LNCaP clone FGC (cell line): ENCODE results near the gene ULK2.

Experiments used
- DNase-seq: peaks from one replicate; pipeline ENCODE4 v3.0.0-alpha.2; 2011; ENCODE audit warnings: low read depth
- H3K4me3 ChIP-seq: 2 replicates; pipeline ENCODE4 v1.5.1; 2011; ENCODE audit warnings: mild to moderate bottlenecking, low read depth, low read length, control low read depth
- CTCF ChIP-seq: IDR thresholded peaks from 2 replicates; pipeline ENCODE4 v1.5.1; 2012; ENCODE audit warnings: mild to moderate bottlenecking; ENCODE audit not compliant: control insufficient read depth, insufficient read depth; ENCODE audit errors: extremely low read depth

The ULK2 gene

GRCh38 chr17:19736071-19736470 is 131.7 kb downstream of the ULK2 start:
- TF ChIP-seq CTCF = no peak
- H3K4me3 ChIP-seq = no peak overlapping the region
- no peak for DNase-seq

DNA sequence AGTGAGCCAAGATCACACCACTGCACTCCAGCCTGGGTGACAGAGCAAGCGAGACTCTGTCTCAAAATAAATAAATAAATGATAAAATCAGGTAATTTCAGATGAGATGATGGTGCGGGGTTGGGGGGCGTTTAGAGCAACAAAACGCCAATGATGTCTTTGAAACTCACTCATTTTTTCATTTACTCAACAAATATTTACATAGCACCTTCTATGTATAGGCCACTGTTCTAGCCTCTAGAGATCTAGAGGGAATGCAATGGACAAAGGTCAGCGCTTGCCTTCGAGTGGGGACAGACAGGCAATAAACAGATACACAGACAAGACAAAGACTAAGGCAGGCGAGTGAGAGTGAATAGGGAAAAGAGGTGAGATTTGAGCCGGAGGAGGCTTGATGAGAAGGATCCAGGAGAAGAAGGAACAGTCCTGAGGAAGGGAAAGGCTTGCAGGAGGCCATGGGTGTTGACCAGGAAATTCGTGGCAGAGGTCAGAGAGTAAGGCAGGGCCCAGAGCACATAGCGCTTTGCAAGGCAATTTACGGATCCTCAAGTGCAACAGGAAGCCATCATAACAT is 133.7 kb downstream of the ULK2 start:
- no peak for DNase-seq
- no peak for TF ChIP-seq CTCF
- H3K4me3 ChIP-seq = no peak overlapping the region

DNA sequence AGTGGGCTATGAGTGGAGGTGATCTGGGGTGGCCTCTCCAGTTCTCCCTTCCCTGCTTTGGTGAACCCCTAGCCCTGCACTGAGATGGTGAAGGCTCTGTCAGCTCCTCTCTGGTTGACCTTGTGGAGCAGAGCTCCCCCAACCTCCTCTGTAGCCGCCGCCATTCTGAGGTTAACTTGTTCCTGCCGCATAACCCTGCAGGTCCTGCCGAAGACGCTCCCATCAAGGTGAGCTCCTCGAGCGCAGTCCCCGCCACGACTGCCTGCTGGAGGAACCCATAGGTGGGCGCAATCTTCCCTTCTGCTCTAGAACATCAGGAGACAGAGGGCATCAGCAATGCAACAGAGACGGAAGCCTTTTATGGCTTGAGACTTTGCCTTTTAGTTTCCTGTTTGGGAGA is 136.1 kb downstream of the ULK2 start:
- TF ChIP-seq CTCF = no peak
- H3K4me3 ChIP-seq = no peak overlapping the region
- no peak for DNase-seq

DNA sequence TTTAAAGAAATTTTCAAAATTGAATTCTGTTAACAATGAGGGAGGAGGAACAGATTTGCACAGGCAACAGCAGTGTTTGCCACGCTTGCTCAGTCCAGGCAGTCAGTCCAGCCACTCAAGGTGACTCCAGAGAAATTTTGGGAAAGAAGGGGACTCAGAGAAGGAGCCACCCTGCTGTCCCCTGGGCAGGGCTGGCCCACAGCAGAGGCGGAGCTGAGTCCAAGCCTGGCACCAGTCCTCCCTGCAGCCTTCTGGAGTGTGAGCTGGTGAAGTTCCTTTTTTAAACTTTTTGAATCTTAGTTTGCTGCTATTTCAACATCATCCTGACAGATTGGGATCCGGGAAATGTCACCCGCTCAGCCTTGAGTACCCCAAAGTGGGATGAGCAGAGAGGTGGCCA is 136.9 kb downstream of the ULK2 start:
- TF ChIP-seq CTCF = no peak
- H3K4me3 ChIP-seq = no peak overlapping the region
- DNase-seq = no peak

- H3K4me3 ChIP-seq = no peak overlapping the region
- DNase-seq = no peak
- no peak for TF ChIP-seq CTCF
These were observed 137.8 kb downstream of the ULK2 start for GRCh38 chr17:19729900-19730299.

DNA sequence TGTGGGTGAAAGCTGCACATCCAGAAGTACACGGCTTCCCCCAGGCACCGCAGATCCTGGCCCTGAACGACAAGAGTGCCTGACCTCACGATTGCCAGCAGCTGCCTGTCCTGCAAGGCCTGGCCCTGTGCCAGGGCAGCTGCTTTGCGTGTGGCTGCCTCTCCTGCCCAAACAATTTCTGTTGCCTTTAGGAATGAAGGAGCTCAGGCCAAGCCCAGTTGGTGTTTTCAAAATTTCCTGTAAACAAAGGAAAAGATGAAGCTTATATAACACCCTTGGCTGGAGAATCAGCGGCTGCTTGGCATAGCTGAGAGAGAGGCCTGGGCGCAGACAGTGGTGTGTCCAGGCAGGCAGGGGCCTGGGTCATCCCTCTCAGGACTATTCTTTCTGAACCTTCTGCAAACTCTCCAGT is 139.6 kb downstream of the ULK2 start:
- no peak for TF ChIP-seq CTCF
- peak; percentile 54 for DNase-seq
- H3K4me3 ChIP-seq = no peak overlapping the region

- H3K4me3 ChIP-seq = no peak overlapping the region
- peak; percentile 63 for DNase-seq
- TF ChIP-seq CTCF = no peak
These were observed 140.1 kb downstream of the ULK2 start for GRCh38 chr17:19727501-19728078.
